Astrocyte of the hippocampus (primary cell): ENCODE data around the gene GGT6.

Experiments used
- DNase-seq: peaks from one replicate; pipeline ENCODE4 v3.0.0; 2011; ENCODE audit warnings: low read depth, low spot score

GGT6 gene

GRCh38 chr17:4525691-4526397 lies 34.5 kb downstream of the GGT6 start:
- no peak for DNase-seq

GRCh38 chr17:4523946-4524345 lies 36.4 kb downstream of the GGT6 start:
- no peak for DNase-seq

GRCh38 chr17:4522661-4523060 lies 37.7 kb downstream of the GGT6 start:
- DNase-seq, result no peak

GRCh38 chr17:4520894-4521600 lies 39.3 kb downstream of the GGT6 start:
- DNase-seq, result peak; percentile 37

- DNase-seq, result no peak
Measured at GRCh38 chr17:4520060-4520893, 40.1 kb downstream of the GGT6 start.

- DNase-seq, result peak; percentile 51
Measured at GRCh38 chr17:4519361-4519788, 41.0 kb downstream of the GGT6 start.

- DNase-seq, result no peak
Measured at GRCh38 chr17:4518901-4519300, 41.5 kb downstream of the GGT6 start.

GRCh38 chr17:4516735-4517134 lies 43.6 kb downstream of the GGT6 start:
- DNase-seq, result no peak

- DNase-seq, result no peak
Measured at GRCh38 chr17:4515501-4515900, 44.9 kb downstream of the GGT6 start.

GRCh38 chr17:4514779-4515178 lies 45.6 kb downstream of the GGT6 start:
- DNase-seq, result no peak

- DNase-seq, result no peak
Measured at GRCh38 chr17:4514206-4514605, 46.2 kb downstream of the GGT6 start.

- DNase-seq, result no peak
Measured at GRCh38 chr17:4513113-4514032, 47.0 kb downstream of the GGT6 start.

- DNase-seq, result no peak
Measured at GRCh38 chr17:4512156-4513112, 47.9 kb downstream of the GGT6 start.

- DNase-seq, result no peak
Measured at GRCh38 chr17:4511199-4511932, 49.0 kb downstream of the GGT6 start.

GRCh38 chr17:4510618-4510941 lies 49.8 kb downstream of the GGT6 start:
- no peak for DNase-seq

GRCh38 chr17:4509923-4510617 lies 50.3 kb downstream of the GGT6 start:
- peak; percentile 46 for DNase-seq

- DNase-seq, result peak; percentile 36
Measured at GRCh38 chr17:4509401-4509800, 51.0 kb downstream of the GGT6 start.

GRCh38 chr17:4508207-4508606 lies 52.2 kb downstream of the GGT6 start:
- no peak for DNase-seq
